GM06990 (cell line): ENCODE measurements around the gene TMA7.

Experiments used
- DNase-seq: peaks from one replicate; pipeline ENCODE4 v3.0.0-alpha.2; 2011; ENCODE audit not compliant: insufficient read length; ENCODE audit errors: extremely low read depth
- H3K27me3 ChIP-seq: replicated peaks from 2 replicates; pipeline ENCODE4 v1.6.0; 2011; ENCODE audit warnings: low read length; ENCODE audit not compliant: control insufficient read depth, insufficient read depth
- H3K36me3 ChIP-seq: 2 replicates; pipeline ENCODE4 v1.5.1; 2011; ENCODE audit warnings: low read length; ENCODE audit not compliant: control insufficient read depth, insufficient read depth
- H3K4me3 ChIP-seq: replicated peaks from 2 replicates; pipeline ENCODE4 v1.5.1; 2011; ENCODE audit warnings: low read depth, mild to moderate bottlenecking, control low read depth, low read length
- CTCF ChIP-seq: IDR thresholded peaks from 2 replicates; pipeline ENCODE4 v1.5.1; 2011; ENCODE audit warnings: low read length, control low read depth, mild to moderate bottlenecking, inconsistent platforms; ENCODE audit not compliant: insufficient read depth, poor library complexity, severe bottlenecking

Gene TMA7

GRCh38 chr3:48404440-48405342, 35.4 kb upstream of the TMA7 start:
- DNase-seq: no peak
- TF ChIP-seq CTCF: no peak
- H3K27me3 ChIP-seq: no peaks in the 10 kb centered on the region
- H3K4me3 ChIP-seq: no peak overlapping the region
- H3K36me3 ChIP-seq: no peaks in the 10 kb centered on the region; the same call in 1 of the 2 replicates

GRCh38 chr3:48405343-48405881, 34.6 kb upstream of the TMA7 start:
- Histone ChIP-seq H3K27me3 (no peaks in the 10 kb centered on the region), H3K36me3 (no peaks in the 10 kb centered on the region; the same call in 1 of the 2 replicates), H3K4me3 (no peak overlapping the region)
- no peak for DNase-seq
- TF ChIP-seq CTCF: no peak

GRCh38 chr3:48405971-48406370, 34.1 kb upstream of the TMA7 start:
- no peaks in the 10 kb centered on the region for H3K27me3 ChIP-seq
- DNase-seq: no peak
- no peak for TF ChIP-seq CTCF
- H3K4me3 ChIP-seq: no peak overlapping the region
- no peaks in the 10 kb centered on the region; the same call in 1 of the 2 replicates for H3K36me3 ChIP-seq

GRCh38 chr3:48406443-48407431, 33.3 kb upstream of the TMA7 start:
- no peak for DNase-seq
- TF ChIP-seq CTCF: no peak
- Histone ChIP-seq H3K36me3 (no peaks in the 10 kb centered on the region; the same call in 1 of the 2 replicates), H3K27me3 (no peaks in the 10 kb centered on the region), H3K4me3 (no peak overlapping the region)

- no peak for DNase-seq
- TF ChIP-seq CTCF: no peak
- Histone ChIP-seq H3K4me3 (no peak overlapping the region), H3K36me3 (no peaks in the 10 kb centered on the region; the same call in 1 of the 2 replicates), H3K27me3 (no peaks in the 10 kb centered on the region)
Observed at GRCh38 chr3:48407542-48408099, 32.4 kb upstream of the TMA7 start.
